NCI-H526 treated with DMSO at 0.1 percent for 48 hours (cell line): ENCODE data around the gene PLCG1.
"Not testable (repeated sequence)": the region's sequence is repeated elsewhere in the genome, so short reads cannot be mapped to it uniquely, and the experiment has no call there.

Experiments used
- DNase-seq: peaks from one replicate; lab custom pipeline; 2025; lab: John Stamatoyannopoulos, UW

Gene PLCG1

DNA sequence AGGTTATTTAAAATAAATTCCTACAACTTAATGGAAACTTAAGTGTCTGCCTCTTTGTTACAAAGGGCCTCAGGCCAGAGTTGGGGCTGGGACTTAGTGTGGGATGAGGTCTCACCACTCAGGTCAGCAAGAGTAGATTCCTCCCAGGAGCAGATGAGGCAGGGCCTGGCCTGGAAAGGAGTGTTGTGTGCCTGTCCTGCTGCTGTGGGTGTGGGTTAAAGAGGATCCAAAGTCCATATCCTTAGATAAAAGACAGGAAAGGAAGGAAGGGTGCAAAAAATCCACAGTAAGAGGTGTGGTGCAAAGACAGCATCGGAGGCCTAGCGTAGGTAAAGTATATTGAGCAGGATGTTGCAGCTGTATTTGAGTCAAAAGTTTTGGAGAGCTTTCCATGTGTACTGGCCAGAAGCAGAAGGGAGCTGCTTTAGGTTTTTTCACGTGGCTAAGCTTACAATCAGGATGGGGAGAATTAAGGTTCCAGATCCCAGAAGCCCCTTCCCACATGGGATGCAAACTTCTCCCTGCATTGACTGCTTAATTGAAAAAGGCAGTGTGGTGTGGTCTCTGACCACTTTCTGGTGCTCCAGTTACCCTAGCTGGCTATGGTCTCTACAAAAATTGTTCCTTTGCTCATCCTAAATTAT lies 12.8 kb upstream of the PLCG1 start:
- no peak for DNase-seq

DNA sequence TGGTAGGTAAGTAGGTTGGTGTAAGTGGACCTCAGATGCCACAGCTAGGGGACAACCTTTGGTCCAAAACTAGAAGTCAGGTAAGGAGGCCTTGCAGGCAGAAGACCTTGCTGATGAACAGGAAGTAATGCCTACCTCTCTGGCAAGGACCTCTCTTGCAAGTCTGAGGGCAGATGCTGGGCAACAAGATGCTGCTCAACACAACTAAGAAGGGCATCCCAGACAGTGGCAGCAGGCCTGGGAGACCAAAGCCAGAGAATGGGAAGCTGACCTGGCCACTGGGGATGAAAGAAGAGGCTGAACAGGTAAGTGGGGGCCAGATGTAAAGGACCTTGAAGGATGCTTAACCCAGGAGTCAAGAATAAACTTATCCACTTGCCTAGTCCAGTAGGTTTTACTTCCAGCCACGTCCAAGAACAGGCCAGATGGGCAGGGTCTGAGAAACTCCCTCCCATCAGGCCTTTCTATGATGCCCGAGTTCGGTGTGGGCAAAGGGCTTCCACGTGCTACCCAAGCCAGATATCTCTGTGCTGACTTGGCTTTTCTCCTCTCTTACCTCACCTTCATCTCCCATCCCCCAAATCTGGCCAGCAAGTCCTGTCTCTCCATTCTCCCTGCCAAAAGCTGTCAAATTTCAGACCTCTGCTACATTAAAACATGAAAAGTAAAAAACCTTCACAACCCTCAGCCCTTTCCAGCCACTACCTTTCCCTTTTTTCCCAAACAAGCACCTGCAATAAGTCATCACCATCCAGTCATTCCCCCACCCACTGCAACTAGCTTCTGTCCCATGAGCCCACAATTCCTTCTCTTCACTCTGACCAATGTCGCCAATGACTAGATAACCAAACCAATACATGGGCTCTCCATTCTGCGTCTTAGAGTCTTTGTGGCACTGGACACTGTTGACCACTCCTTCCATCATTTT lies 11.5 kb upstream of the PLCG1 start:
- no peak for DNase-seq

DNA sequence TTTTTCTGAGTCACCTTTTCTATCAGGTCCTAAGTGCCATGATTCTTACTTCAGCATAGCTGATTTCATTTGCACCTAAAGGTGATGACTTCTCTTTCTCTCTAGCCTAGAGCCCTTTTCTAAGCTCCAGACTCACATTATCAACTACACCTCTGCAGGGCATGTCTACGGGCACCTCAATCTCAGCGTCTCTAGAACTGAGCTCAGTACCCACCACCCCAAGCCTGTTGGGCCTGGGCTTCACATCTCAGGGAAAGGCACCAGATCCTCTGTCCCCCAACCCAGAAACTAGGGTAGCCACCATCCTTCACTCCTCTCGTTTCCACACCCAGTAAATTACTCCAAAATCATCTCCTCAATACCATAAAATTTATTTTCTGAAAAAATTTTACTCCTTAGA lies 10.6 kb upstream of the PLCG1 start:
- DNase-seq: no peak

DNA sequence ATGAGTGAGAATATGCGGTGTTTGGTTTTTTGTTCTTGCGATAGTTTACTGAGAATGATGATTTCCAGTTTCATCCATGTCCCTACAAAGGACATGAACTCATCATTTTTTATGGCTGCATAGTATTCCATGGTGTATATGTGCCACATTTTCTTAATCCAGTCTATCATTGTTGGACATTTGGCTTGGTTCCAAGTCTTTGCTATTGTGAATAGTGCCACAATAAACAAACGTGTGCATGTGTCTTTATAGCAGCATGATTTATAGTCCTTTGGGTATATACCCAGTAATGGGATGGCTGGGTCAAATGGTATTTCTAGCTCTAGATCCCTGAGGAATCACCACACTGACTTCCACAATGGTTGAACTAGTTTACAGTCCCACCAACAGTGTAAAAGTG lies 9.0 kb upstream of the PLCG1 start:
- DNase-seq: not testable (repeated sequence)

DNA sequence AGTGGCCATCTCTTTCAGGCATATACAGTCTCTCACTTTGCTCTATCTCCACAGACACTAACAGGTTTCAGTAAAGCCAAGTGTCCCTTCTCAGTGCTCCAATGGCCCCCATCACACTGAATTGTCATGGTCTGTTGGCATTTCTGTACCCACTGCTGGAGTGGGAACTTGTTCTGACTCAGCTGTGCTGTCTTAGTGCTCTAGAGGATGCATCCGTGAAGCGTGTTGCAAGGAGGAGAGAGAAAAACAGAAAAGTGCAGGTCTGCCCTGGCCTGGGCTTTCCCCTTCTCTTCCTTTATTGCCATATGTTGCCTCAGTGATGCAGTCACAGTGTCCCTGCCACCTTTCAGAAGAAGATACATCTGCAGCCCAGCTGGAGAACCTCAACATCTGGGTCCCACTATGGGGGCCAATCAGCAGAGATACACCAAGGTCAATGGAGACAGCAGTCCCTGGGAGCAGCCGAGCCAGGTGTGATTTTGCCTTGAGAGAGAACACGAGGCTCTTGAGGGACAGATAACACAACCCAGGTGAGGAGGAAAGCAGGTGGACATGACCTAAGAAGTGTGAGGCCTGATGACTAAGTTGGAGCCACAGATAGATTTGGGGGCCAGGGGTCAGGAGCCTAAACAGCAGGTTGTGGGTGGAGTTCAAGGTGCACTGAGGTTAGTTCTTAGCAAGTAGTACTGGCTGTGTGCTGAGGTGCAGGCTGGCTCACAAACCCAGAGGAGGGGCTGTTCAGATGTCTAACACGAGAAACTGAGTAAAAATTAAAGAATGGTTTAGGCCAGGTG lies 5.6 kb upstream of the PLCG1 start:
- no peak for DNase-seq

DNA sequence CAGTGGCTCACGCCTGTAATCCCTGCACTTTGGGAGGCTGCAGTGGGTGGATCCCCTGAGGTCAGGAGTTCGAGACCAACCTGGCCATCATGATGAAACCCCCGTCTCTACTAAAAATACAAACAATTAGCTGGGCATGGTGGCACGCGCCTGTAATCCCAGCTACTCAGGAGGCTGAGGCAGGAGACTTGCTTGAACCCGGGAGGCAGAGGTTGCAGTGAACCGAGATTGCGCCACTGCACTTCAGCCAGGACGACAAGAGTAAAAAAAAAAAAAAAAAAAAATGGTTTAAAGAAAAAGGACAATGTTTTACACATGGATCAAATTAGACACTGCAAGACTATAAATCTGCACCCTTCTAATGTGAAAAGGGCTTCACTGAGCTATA lies 5.0 kb upstream of the PLCG1 start:
- not testable (repeated sequence) for DNase-seq

DNA sequence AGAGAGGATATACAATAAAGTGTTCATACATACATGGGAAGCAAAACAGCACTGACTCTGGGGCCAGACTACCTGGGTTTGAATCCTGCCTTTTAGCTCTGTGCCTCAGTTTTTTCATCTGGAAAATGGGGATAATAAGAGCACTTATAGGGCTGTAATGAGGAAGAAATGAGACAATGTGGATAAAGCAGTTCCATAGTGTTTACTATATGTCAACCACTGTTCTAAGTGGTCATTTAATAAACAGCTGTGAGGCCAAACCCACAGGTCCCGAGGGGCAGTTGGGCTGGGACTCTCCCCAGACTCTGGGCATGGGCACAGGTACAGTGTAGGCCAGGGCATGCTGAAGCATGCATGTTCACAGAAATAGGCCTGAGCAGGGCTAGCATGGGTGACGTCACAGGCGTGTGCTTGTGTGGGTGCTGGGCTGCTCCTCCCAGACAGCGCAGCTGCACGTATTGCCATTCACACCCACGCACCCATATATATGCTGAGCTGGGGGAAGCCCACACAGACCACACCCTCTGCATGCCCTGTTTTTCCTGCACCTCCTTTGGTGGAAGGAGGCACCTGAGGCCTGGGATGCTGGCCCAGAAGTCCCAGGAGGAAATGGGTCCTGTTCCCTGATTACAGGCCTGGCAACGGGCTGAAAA lies 3.5 kb upstream of the PLCG1 start:
- DNase-seq: no peak

DNA sequence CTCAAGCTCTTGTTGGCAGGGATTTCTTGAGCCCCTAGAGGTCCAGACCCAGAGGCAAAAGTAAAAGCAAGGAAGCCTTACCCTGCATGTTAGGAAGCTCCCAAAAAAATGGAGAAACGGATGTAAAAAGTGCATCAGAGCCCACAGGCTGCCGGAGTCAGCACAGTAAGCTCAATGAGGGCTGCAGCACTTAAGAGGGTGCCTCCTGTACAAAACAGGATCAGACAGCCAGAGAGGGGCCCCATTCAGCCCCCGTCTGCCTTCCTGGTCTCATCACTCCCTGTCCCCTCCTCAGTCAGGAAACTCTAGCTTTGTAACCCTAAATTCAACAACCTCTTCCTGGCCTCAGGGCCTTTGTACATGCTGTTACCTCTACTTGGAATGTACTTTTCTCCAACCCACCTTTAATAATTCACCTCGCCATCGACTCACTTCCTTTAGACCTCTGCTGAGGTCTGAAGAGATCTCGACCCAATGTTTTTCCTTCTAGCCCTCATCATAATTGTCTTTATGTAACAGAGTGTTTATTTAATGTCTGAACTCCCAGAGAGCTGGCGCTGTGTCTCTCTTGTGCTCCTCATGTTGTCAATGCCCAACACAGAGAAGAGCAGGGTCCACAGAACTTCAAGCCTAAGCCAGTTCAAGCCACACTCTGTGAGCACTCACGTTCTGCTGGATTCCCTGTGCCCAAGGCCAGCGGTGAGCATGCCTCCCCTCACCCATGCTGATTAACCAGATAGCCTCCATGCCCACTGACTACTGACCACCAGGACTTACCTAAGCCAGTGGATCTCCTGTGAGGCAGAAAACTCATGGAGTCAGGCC lies 2.8 kb upstream of the PLCG1 start:
- DNase-seq: no peak

DNA sequence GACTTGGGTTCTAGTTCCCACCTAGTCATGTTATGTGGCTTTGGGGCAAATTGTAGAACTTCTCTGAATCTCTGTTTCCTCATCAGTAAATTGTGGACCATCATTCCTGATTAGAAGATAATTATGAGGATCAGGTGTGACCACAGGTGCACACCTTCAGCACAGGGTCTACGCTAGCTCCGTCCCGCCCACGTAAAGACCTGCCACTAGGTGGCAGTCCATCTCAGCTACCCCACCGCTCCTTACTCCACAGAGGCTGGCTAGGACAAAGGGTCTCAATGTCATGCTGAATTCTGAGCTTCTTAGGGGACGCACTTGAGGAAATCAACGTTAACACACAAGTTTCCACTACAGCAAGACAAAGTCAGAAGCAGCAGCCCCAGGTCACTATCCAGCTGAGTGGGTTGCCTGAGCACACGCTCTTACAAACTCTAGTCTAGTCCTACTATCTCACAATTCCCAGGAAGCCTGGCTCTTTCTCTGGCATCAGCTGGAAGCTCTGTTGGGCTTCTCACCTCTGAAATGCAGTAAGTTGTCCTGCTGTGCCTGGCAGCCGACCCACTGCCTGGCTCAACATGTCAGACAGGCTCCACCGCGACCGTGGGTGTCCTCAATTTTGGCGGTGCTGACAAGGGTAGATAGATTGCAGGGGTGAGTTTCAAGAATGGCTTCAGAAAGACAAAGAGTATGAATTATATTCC lies 2.0 kb upstream of the PLCG1 start:
- DNase-seq: peak; percentile 43

DNA sequence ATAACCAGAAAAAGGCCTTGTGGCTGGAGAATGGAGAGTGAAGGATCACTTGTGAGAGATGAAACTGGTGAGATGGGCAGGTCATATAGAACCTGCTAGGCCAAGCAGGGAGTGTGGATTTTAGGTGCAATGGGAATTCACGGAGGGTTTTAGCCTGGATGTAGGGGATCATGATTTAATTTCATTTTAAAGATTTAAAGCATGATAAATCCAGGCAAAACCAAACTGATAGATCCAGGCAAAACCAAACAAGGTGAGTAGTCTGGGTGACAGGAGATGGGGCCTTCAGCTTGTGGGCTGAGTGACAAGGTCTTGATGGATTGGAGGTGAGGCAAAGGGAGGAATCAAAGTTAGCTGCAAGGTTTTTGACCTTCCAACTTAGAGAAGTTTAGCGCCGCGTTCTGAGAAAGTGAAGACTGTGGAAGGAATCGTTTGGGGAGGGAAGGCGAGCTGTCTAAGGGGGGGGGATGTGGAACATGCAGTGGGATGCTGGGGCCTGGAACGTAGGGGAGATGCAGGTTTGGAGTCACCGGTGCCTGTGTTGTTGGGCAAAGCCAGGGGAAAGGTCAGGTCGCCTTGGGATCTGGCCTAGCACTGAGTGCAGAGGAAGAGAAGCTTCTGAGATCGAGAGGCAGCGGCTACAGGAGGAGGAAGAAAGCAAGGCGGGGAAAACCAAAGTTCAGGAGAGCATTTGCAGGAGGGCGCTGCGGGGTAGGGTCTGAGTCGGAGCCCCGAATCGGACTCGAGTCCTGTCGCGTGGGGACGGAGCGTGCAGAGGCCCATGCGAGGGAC lies 1.3 kb upstream of the PLCG1 start:
- DNase-seq: peak; percentile 71

DNA sequence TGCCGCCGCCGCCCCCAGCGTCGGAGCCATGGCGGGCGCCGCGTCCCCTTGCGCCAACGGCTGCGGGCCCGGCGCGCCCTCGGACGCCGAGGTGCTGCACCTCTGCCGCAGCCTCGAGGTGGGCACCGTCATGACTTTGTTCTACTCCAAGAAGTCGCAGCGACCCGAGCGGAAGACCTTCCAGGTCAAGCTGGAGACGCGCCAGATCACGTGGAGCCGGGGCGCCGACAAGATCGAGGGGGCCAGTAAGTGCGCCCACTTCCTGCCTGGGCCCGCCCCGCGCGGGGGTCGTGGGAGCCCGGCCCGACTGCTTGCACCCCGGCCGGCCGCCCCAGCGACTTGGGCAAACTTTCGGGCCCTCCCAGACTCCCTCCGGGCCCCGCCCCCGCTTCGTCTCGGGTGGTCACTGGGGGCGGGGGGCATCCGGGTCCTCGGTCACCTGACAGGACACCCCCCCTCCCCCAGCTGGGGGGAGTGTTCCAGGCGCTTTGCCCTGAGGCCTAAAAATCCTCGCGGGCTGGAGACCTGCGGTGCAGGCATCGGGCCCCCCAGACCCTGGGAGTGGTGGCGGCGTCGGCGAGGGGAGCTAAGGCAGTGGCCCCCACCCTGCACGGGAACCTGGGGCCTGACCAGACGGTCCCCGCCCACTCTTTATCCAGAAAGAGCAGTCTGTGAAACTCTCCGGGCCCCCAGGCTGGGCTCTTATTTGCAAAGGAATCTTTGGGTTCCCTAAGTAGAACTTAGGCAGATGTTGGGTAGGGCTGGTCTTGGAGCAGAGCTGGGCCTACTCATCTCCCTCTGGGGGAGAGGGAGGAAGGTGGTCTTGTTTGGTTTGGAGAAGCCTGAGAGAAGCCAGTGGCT lies 501 bp downstream of the PLCG1 start:
- DNase-seq: peak; percentile 64

DNA sequence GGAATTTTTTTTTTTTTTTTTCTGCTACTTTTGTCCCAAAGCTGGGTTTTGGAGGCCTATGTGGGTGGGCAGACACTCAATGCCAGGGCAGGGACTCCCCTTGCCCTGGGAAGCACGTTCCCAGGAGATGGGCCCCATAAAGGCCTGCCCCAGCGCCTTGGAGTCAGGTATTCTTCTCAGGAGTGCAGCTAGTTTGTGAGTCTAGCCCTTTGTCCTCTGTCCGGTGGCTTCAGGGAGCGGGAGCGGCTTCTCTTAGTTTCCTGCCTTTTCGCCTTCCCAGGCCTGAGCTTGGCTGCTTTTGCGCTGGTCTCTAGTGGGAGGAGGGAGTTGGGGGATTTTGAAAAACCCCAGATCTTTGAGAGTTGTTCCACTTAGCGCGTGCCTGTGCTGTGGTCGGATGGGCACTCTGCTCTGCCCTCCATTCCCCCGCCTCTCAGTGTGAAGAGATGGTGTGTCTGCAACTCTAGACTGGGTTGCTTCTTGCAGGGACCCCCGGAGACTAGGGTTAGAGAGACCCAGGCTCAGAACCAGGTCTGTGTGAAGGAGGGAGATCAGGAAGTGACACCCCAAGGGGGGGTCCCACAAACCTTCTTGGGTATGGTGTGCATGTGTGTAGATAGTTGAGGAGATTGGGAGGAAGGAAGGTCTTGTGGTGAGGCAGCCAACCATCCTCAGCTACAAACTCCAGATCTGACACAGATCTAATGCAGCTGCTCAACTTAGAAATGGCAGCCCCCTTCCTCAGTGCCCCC lies 1.3 kb downstream of the PLCG1 start:
- DNase-seq: peak; percentile 12

DNA sequence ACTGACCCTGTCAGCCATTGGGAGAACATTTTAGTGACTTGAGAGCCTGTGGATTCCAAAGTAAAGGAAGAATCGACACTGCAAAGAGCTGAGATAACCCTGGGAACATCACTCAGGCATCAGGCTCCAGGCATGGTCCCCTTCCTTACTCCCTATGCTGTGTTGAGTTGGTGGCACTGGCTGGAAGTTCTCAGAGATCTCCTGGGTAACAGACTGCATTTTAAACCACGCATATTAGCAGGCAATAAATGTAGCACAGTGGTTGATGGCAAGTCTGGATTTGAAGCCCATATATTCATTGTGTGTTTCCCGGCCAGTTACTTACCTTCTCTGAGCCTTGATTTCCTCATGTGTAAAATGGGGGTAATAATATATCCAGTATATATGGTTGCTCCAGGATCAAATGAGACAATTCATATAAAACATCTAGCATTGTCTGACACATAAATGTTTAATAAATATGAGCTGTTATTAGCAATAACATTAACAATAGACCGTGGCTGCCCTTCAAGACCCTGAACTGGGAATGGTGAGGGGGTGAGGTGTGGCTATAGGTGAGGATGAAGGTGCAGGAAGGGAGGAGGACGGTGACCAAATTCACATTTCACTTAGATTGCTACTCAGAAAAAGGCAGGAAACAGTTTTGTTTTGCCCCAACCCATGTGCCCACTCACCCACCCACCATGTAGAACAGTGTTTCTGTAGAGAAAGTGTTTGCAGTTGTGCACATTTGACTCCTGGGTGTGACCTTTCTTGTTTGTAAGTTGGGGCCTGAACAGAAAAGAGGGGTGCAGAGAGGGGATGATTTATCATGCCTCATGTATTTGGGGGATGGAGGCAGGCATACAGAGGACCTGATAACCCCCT lies 2.1 kb downstream of the PLCG1 start:
- no peak for DNase-seq

DNA sequence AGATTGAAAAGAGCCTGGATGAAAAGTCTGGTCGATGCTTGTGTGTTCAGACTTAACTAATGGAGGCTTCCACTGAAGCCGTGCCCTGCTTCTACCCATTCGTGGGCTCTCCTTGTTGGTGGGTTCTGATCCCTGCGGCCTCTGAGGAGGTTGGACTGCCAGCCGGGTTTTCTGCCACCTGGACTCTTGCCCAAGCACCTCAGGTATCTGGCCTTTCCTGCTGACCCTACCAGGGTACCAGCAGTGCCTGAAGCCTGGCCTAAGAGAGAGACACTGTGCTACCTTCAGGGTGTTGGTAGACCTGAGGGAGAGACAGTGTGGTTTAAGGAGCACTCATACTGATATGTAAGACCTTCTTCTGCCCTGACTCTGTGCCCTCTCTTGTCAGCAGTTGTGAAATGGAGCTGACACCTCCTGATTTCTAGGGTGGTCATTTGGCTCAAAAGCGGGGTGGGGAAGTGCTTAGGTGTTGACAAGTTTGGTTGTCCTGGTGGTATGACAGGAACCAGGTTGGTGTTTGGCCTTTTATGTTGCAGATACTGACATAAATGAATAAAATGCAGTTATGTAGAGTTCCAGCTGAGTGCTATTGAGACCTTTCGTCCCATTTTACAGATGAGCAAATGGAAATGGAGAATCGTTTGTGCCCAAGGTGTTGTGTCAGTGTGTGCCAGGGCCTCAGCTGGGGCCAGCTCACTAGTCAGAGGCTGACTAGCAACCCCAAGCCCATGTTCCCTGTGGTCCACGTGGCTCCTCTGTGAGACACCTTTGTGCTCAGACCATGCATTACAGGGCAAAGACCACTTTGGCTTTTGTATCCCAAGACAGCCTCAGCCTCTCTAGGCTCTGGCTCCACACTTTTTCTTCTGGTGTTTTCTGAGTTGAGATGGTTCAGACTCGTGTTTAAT lies 3.1 kb downstream of the PLCG1 start:
- DNase-seq: no peak

DNA sequence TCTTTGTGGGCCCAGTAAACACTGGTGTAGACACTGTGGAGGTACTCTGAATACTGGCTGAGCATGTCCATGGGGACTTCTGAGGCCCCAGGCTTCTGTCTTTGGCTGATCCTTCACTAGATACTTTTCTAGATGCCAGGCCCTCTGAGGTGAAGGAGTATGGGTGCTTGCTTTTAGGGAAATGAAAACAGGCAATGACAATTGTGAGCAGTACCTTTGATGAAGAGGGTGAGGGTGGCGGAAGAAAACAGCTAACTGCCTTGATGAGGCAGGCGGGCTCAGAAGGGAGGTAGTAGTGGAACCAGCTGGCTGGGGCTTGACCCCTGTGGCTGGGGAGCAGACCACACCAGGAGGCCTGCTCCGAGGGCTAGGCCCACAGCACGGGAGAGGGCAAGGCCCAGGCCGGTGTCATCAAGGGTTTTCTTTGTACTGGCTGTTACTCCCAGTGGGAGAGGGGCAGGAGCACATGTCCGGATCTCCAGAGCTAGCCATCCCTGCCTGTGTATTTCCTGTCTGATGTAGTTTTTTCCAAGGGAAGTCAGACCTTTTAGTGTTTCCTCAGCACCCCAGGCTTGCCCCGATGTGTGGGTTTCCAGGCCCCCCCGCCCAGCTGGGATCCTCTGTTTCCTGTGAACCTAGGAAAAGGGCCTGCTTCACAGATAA lies 3.9 kb downstream of the PLCG1 start:
- no peak for DNase-seq

DNA sequence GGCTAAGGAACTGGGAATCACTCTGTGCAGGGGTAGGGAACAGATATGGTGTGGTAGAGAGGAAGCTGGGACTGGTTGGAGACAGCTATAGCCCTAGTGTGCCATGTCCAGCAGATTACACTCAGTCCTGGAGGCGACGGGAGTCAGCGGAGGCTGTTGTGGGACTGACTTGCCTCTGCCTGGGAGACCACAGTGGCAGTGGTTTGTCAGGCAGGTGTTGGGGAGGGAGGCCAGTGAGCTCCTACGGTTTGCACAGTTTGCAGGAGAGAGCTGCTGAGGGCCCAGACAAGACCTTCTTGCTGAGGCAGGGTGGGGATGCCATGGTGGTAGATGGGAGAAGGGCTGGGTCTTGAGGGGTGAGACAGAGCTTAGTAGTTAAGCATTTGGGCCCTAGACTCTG lies 4.9 kb downstream of the PLCG1 start:
- no peak for DNase-seq
